K562 (cell line): Measurements from ENCODE around the gene DSP. TPM values are rescaled to one million over a fixed set of nuclear protein-coding genes. Genes with fewer than 3 reads are reported as not detected.
A peak's percentile ranks its signal among the peaks of the same experiment; 100 is the strongest.

Source experiments
- AFF1 ChIP-seq, 2 experiments: fragments of 450-650 bp; IDR thresholded peaks; 2 replicates each; pipeline ENCODE4 v1.6.1; 2018; ENCODE audit warnings: mild to moderate bottlenecking in 2 of 2, low read depth in 1 of 2; ENCODE audit not compliant: partially characterized antibody in 2 of 2
- CBFB ChIP-seq: sonication (generic); formaldehyde crosslinking; IDR thresholded peaks from 2 replicates; pipeline ENCODE4 v1.4.0; 2020; ENCODE audit warnings: mild to moderate bottlenecking, missing genetic modification reagents
- EGR1 ChIP-seq: fragments of 450-650 bp; conservative IDR thresholded peaks from 2 replicates; pipeline ENCODE4 v1.6.1; 2017; ENCODE audit warnings: mild to moderate bottlenecking
- GMEB1 ChIP-seq: fragments of 250-450 bp; sonication (Bioruptor Pico); IDR thresholded peaks from 2 replicates; pipeline ENCODE4 v1.4.0; 2020; ENCODE audit warnings: mild to moderate bottlenecking
- HDAC3 ChIP-seq: fragments of 450-650 bp; IDR thresholded peaks from 2 replicates; pipeline ENCODE4 v1.6.1; 2018; ENCODE audit warnings: borderline replicate concordance, mild to moderate bottlenecking, moderate library complexity; ENCODE audit not compliant: partially characterized antibody
- MTA3 ChIP-seq: fragments of 450-650 bp; formaldehyde crosslinking; IDR thresholded peaks from 2 replicates; pipeline ENCODE4 v1.6.1; 2017; ENCODE audit warnings: mild to moderate bottlenecking, borderline replicate concordance
- PKNOX1 ChIP-seq: fragments of 450-650 bp; IDR thresholded peaks from 2 replicates; pipeline ENCODE4 v1.6.1; 2016
- POLR2B ChIP-seq: fragments of 450-650 bp; IDR thresholded peaks from 2 replicates; pipeline ENCODE4 v1.6.1; 2018; ENCODE audit warnings: low read depth; ENCODE audit not compliant: partially characterized antibody
- SETDB1 ChIP-seq: IDR thresholded peaks from one replicate; pipeline ENCODE4 v1.6.1; 2012; ENCODE audit warnings: low read length, control low read depth, inconsistent platforms
- ZNF12 ChIP-seq: sonication (generic); formaldehyde crosslinking; IDR thresholded peaks from 2 replicates; pipeline ENCODE4 v1.4.0; 2020; ENCODE audit warnings: mild to moderate bottlenecking, missing genetic modification reagents
- ZNF184 ChIP-seq: sonication (generic); formaldehyde crosslinking; IDR thresholded peaks from 2 replicates; pipeline ENCODE4 v1.5.0; 2020; ENCODE audit warnings: missing genetic modification reagents
- ZNF512 ChIP-seq: IDR thresholded peaks from 2 replicates; pipeline ENCODE4 v1.6.1; 2016; ENCODE audit warnings: missing genetic modification characterization, missing compliant biosample characterization
- ZNF592 ChIP-seq: fragments of 450-650 bp; IDR thresholded peaks from 2 replicates; pipeline ENCODE4 v1.6.1; 2017; ENCODE audit warnings: antibody characterized with exemption, mild to moderate bottlenecking
- polyA plus RNA-seq, 8 experiments: library from polyadenylated mRNA; depleted of rRNA in 4 of 8; stranded (reverse) in 5 of 8; unstranded in 3 of 8; fragments of >200 nt; fragmentation: Nextera tagmentation in 2 of 8; fragmentation: Illumina TruSeq in 1 of 8; extraction: Ambion mirVana in 2 of 8; extraction: Trizol in 1 of 8; gene quantifications; 2 replicates each; pipeline versions ENCODE4 v1.2.1 to v1.2.3, GENCODE V29; 2011 to 2014; ENCODE audit warnings: inconsistent platforms in 1 of 8, missing spikeins in 1 of 8
- total RNA-seq, 7 experiments: library from RNA; depleted of rRNA in 6 of 7; stranded (reverse); fragments of >200 nt in 6 of 7; fragmentation: Illumina TruSeq in 2 of 7; extraction: Trizol in 2 of 7; gene quantifications; 2 replicates each; pipeline versions ENCODE4 v1.2.1 to v1.2.3, GENCODE V29; 2011 to 2021; ENCODE audit warnings: low replicate concordance in 1 of 7

Gene DSP
- total and polyA plus RNA-seq, 9 of the 15 experiments (the other 6 are each of a cell fraction or from before 2014, with no cell fraction given) = under 0.01 to 0.24 (median 0.03) TPM; not detected in 2

- no peak for TF ChIP-seq ZNF592
- TF ChIP-seq GMEB1 (CRISPR knock-in tag) = no peak
- TF ChIP-seq ZNF12 (CRISPR knock-in tag) = 0 out of 2 replicates have a peak, but pooled peaks have one; percentile 78
- TF ChIP-seq AFF1 (IDR thresholded peaks at IDR 0.05; ENCODE audit: low read depth in 1 of 2, partially characterized antibody in 2 of 2) = no peak
- no peak; the same call in 1 of the 2 replicates for TF ChIP-seq MTA3
- peak; percentile 34; the same call in 1 of the 2 replicates for TF ChIP-seq EGR1
- peak; percentile 71; the same call in 1 of the 2 replicates for TF ChIP-seq CBFB
- TF ChIP-seq POLR2B = peak; percentile 93
- TF ChIP-seq SETDB1 = no peak
- no peak for TF ChIP-seq ZNF184 (CRISPR knock-in tag)
- no peak for TF ChIP-seq HDAC3
- no peak; the same call in 1 of the 2 replicates for TF ChIP-seq PKNOX1
- TF ChIP-seq ZNF512 (tag) = no peak
Observed at GRCh38 chr6:7589949-7590917, 48.8 kb downstream of the DSP start, which contains the start of gene SNRNP48 (continued).
